Measurements from ENCODE around the gene EPHX1. TPM values are rescaled to one million over a fixed set of nuclear protein-coding genes. Genes with fewer than 3 reads are reported as not detected.

Gene EPHX1
- polyA plus RNA-seq, 4 donors = 7.6 to 39.1 (median 16.7) TPM

DNA sequence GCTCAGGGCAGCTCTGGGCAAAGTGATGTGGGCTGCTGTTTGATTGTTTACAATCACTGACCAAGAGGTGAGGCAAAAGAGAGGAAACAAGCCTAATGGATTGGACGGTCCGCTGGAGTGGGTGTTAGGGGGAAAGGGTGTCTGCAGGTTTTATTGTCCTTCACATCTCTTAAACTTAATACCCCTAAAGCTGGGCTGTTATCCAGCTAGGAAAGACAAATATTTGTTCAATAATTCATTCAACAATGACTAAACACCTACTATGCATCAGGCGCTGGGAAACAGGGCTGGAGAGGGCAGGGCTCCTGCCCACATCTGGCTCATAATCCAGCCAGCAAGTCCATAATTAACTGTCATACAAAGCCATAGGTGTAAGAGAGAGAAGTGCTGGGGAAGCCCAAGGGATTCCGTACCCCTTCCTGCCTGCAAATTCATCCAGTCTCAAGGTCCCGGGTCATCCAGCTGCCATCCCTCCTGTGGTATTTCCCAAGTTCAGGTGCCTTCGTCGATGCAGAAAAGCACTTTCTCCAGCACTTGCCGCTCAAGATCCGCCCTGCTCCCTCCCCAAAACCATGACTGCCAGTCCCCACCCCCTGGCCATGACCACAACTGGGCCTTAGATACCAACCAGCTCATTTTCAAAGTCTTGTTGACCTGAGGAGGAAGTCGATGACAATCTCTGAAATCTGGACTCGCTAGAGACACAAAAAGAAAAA, 61.6 kb downstream of the EPHX1 start:
- 69 to 79% (median 73%) methylated on average over 11 of the region's 11 CpGs for WGBS, 3 donors
- H3K27ac ChIP-seq (ENCODE audit: low read depth in 1 of 3, low read length in 2 of 3) = no peak overlapping the region

DNA sequence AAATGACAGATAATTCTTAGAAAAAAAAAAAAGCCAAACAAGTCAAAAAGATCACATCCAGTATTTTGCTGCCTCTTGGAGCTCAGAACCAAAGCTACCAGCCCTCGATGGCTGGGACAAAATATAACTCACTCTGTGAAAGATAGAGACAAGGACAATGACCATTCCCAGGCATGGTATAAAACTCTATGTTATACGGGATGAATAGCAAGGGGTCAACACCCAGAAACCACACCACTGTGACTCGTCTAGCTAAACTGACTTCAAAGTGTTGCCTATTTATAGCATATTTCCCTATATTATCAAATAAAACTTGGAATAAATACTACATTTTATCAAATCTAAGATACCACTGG, 62.1 kb downstream of the EPHX1 start:
- DNase-seq = no peak
- Histone ChIP-seq H3K4me3 (ENCODE audit: low read depth in 1 of 3, low read length in 3 of 3) (no peak overlapping the region), H3K9me3 (ENCODE audit: control insufficient read depth in 2 of 2, insufficient read depth in 1 of 2, low read depth in 1 of 2, low read length in 1 of 2) (no peaks in the 10 kb centered on the region), H3K27me3 (ENCODE audit: control insufficient read depth in 3 of 3, insufficient read depth in 3 of 3, low read length in 3 of 3) (no peaks in the 10 kb centered on the region), H3K27ac (ENCODE audit: low read depth in 1 of 3, low read length in 2 of 3) (no peak overlapping the region), H3K36me3 (ENCODE audit: control insufficient read depth in 3 of 3, insufficient read depth in 2 of 3, low read depth in 1 of 3, low read length in 3 of 3) (peaks cover 5 to 83% (median 13%) of the 10 kb centered on the region in 3 donors), H3K4me1 (ENCODE audit: control insufficient read depth in 3 of 3, insufficient read depth in 2 of 3, low read depth in 1 of 3, low read length in 2 of 3) (peaks cover 2 to 17% (median 7%) of the 10 kb centered on the region in 3 donors)
- no peak for FAIRE-seq
- 70 to 75% (median 72%) methylated on average over 3 of the region's 3 CpGs for WGBS, 3 donors

More for the DNA sequence above, 61.6 kb downstream of the EPHX1 start:
- Histone ChIP-seq H3K4me3 (ENCODE audit: low read depth in 1 of 3, low read length in 3 of 3) (no peak overlapping the region), H3K9me3 (ENCODE audit: control insufficient read depth in 2 of 2, insufficient read depth in 1 of 2, low read depth in 1 of 2, low read length in 1 of 2) (no peaks in the 10 kb centered on the region), H3K27me3 (ENCODE audit: control insufficient read depth in 3 of 3, insufficient read depth in 3 of 3, low read length in 3 of 3) (no peaks in the 10 kb centered on the region), H3K36me3 (ENCODE audit: control insufficient read depth in 3 of 3, insufficient read depth in 2 of 3, low read depth in 1 of 3, low read length in 3 of 3) (peaks cover 5 to 83% (median 13%) of the 10 kb centered on the region in 3 donors), H3K4me1 (ENCODE audit: control insufficient read depth in 3 of 3, insufficient read depth in 2 of 3, low read depth in 1 of 3, low read length in 2 of 3) (peaks cover 2 to 17% (median 7%) of the 10 kb centered on the region in 3 donors)
- no peak for FAIRE-seq
- DNase-seq = no peak

DNA sequence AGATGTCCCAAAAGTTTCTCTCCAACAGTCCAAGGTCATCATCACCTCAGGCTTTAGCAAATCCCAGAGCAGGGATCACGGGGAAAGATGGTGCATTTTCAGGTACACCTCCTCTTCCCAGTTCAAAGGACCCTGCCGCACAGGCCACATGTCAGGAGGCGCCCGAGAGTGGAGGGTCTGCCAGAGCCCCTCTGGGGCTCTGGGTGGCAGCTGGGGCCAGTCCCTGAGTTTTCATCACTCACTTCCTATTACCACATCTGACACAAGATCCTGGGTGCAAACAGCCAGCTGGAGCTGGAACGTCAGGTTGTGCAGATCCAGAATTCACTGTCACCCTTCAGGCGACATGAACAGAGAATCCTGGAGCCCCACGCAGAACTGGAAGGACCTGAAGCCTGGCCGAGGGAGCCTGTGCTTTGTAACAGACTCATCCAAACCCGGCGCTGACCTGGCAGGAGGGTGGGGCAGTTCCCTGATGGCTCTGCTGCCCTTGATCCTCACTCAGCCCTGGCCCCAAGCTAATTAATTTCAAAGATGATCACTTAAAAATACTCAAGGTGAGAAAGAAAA, 63.4 kb downstream of the EPHX1 start:
- H3K4me1 ChIP-seq (ENCODE audit: control insufficient read depth in 3 of 3, insufficient read depth in 2 of 3, low read depth in 1 of 3, low read length in 2 of 3) = peaks cover 5 to 31% (median 13%) of the 10 kb centered on the region in 3 donors

DNA sequence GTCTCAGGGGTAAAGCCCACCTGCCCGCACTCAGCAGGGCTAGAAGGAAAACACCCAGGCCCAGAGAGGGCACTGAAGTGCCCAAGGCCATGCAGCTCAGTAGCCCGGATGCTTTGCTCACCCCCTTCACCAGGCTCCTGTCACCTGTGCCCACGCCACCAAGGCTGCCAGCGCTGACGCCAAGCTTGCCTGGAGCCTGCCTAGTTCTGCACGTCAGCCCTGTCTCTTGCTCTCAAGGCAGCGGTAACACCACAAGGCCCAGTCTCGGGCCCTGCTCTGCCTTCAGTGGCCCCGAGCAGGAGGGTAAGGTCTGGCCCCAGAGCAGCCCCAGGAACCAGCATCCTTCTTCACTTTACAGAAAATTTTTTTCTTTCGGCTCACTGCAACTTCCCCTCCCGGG, 64.5 kb downstream of the EPHX1 start:
- 88 to 94% (median 93%) methylated on average over 11 of the region's 11 CpGs for WGBS, 3 donors
- no peaks in the 10 kb centered on the region for H3K27me3 ChIP-seq (ENCODE audit: control insufficient read depth in 3 of 3, insufficient read depth in 3 of 3, low read length in 3 of 3)
- peaks cover 5 to 41% (median 23%) of the 10 kb centered on the region in 3 donors for H3K4me1 ChIP-seq (ENCODE audit: control insufficient read depth in 3 of 3, insufficient read depth in 2 of 3, low read depth in 1 of 3, low read length in 2 of 3)
- FAIRE-seq (no peak), DNase-seq (no peak)
- peaks cover 2 to 90% (median 7%) of the 10 kb centered on the region in 3 donors for H3K36me3 ChIP-seq (ENCODE audit: control insufficient read depth in 3 of 3, insufficient read depth in 2 of 3, low read depth in 1 of 3, low read length in 3 of 3)
- H3K9me3 ChIP-seq (ENCODE audit: control insufficient read depth in 2 of 2, insufficient read depth in 1 of 2, low read depth in 1 of 2, low read length in 1 of 2) = no peaks in the 10 kb centered on the region
- H3K27ac ChIP-seq (ENCODE audit: low read depth in 1 of 3, low read length in 2 of 3) = no peak overlapping the region
- no peak overlapping the region for H3K4me3 ChIP-seq (ENCODE audit: low read depth in 1 of 3, low read length in 3 of 3)

More for the DNA sequence above, 63.4 kb downstream of the EPHX1 start:
- FAIRE-seq (no peak), DNase-seq (no peak)
- Histone ChIP-seq H3K27ac (ENCODE audit: low read depth in 1 of 3, low read length in 2 of 3) (no peak overlapping the region), H3K9me3 (ENCODE audit: control insufficient read depth in 2 of 2, insufficient read depth in 1 of 2, low read depth in 1 of 2, low read length in 1 of 2) (no peaks in the 10 kb centered on the region), H3K27me3 (ENCODE audit: control insufficient read depth in 3 of 3, insufficient read depth in 3 of 3, low read length in 3 of 3) (no peaks in the 10 kb centered on the region), H3K4me3 (ENCODE audit: low read depth in 1 of 3, low read length in 3 of 3) (no peak overlapping the region), H3K36me3 (ENCODE audit: control insufficient read depth in 3 of 3, insufficient read depth in 2 of 3, low read depth in 1 of 3, low read length in 3 of 3) (peaks cover 2 to 90% (median 13%) of the 10 kb centered on the region in 3 donors)
- 84 to 89% (median 85%) methylated on average over 10 of the region's 10 CpGs for WGBS, 3 donors

DNA sequence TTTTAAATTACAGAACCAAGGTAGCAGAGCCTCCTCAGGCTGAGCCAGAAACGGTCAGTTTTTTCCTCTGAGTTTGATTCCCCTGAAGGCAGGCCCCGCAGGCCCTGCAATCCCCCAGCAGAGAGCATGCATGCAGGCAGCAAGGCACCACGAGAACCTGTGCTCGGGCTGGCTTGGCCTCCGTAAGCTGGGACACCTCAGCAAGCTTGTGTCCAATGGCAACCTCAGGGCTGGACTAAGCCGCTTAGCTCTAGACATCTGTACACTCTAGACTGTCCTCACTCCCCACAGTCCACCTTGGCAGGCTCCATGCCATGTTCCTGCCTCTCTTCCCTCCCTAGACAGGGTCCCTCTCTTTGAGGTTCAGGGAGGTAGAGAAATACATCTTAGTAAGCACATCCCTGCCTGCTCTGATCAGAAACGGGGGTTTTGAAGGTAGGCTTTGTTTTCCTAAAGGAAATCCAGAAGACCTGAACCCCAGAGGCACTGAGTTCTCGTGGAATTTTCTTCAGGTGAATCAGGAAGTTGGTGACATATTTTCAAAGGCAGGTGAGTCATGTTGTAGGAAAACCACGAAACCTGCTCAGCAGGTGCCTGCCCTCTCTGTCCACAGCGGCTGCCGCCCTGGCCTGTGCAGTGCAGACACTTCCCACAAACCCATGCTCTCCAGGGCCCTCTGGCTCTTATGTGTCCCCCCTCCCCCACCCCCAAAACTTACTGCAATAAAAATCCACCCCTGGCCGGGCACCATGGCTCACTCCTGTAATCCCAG, 65.3 kb downstream of the EPHX1 start:
- Histone ChIP-seq H3K27me3 (ENCODE audit: control insufficient read depth in 3 of 3, insufficient read depth in 3 of 3, low read length in 3 of 3) (no peaks in the 10 kb centered on the region), H3K27ac (ENCODE audit: low read depth in 1 of 3, low read length in 2 of 3) (peak overlapping the region; percentile 86 to 87 (median 87)), H3K36me3 (ENCODE audit: control insufficient read depth in 3 of 3, insufficient read depth in 2 of 3, low read depth in 1 of 3, low read length in 3 of 3) (peaks cover 2 to 90% (median 7%) of the 10 kb centered on the region in 3 donors), H3K9me3 (ENCODE audit: control insufficient read depth in 2 of 2, insufficient read depth in 1 of 2, low read depth in 1 of 2, low read length in 1 of 2) (no peaks in the 10 kb centered on the region), H3K4me1 (ENCODE audit: control insufficient read depth in 3 of 3, insufficient read depth in 2 of 3, low read depth in 1 of 3, low read length in 2 of 3) (peaks cover 5 to 49% (median 27%) of the 10 kb centered on the region in 3 donors), H3K4me3 (ENCODE audit: low read depth in 1 of 3, low read length in 3 of 3) (no peak overlapping the region)
- 45 to 68% (median 59%) methylated on average over 12 of the region's 12 CpGs for WGBS, 3 donors
- FAIRE-seq (no peak), DNase-seq (peak; percentile 84 to 89)

DNA sequence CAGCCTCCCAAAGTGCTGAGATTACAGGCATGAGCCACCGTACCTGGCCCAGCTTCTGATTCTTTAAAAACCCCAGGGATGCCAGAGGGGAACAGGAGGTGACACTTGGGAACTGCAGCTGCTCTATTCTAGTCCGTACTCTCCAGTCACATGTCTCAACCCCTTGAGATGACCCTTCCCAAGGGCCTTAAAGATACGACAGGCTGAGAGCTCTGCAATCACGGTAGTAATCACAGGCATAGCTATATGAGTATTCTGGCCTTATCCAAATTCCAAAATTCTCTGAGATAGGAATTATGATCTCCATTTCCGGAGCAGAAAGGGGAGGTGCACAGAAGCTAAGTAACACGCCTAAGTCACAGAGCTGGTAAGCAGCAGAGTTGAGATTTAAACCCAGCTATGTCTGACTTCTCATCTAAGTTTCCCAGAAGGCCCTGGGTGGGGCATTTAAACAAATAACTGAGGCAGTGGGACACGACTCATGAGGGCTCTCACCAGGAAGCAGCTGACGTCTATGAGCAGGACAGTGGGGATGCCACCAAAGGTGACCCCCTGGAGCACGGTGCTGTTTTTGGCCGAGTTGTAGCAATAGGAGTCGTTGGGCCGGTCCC, 67.1 kb downstream of the EPHX1 start:
- H3K36me3 ChIP-seq (ENCODE audit: control insufficient read depth in 3 of 3, insufficient read depth in 2 of 3, low read depth in 1 of 3, low read length in 3 of 3) = peaks cover 0 to 76% (median 2%) of the 10 kb centered on the region in 3 donors
- peaks cover 8 to 62% (median 31%) of the 10 kb centered on the region in 3 donors for H3K4me1 ChIP-seq (ENCODE audit: control insufficient read depth in 3 of 3, insufficient read depth in 2 of 3, low read depth in 1 of 3, low read length in 2 of 3)
- FAIRE-seq (no peak), DNase-seq (peak in 1 of 2 donors; percentile 17)
- H3K27me3 ChIP-seq (ENCODE audit: control insufficient read depth in 3 of 3, insufficient read depth in 3 of 3, low read length in 3 of 3) = no peaks in the 10 kb centered on the region
- H3K4me3 ChIP-seq (ENCODE audit: low read depth in 1 of 3, low read length in 3 of 3) = no peak overlapping the region
- 26 to 60% (median 50%) methylated on average over 12 of the region's 12 CpGs for WGBS, 3 donors
- H3K9me3 ChIP-seq (ENCODE audit: control insufficient read depth in 2 of 2, insufficient read depth in 1 of 2, low read depth in 1 of 2, low read length in 1 of 2) = no peaks in the 10 kb centered on the region
- H3K27ac ChIP-seq (ENCODE audit: low read depth in 1 of 3, low read length in 2 of 3) = peak overlapping the region in 2 of 3 donors; percentile 1 to 90

DNA sequence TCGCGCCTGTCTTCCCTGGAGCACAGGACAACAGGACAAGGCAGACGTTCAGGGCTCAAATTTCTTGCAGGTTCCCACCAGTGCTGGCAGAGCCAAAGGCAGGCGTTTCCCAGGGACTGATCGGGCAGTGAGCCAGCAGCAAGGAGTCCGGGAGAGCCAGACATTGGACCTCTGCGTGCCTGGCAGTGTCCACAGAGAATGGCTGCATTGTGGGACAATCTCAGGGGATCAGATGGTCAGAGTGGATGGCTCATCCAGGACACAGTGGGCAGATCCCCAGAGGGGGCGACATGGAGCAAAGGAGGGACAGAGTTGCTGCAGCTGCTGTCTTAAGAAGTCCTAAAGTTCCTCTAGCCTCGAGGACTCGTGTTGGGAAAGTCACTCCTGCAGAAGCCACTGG, 67.7 kb downstream of the EPHX1 start:
- Histone ChIP-seq H3K9me3 (ENCODE audit: control insufficient read depth in 2 of 2, insufficient read depth in 1 of 2, low read depth in 1 of 2, low read length in 1 of 2) (no peaks in the 10 kb centered on the region), H3K27me3 (ENCODE audit: control insufficient read depth in 3 of 3, insufficient read depth in 3 of 3, low read length in 3 of 3) (no peaks in the 10 kb centered on the region), H3K36me3 (ENCODE audit: control insufficient read depth in 3 of 3, insufficient read depth in 2 of 3, low read depth in 1 of 3, low read length in 3 of 3) (peaks cover 0 to 74% (median 0%) of the 10 kb centered on the region in 3 donors), H3K27ac (ENCODE audit: low read depth in 1 of 3, low read length in 2 of 3) (peak overlapping the region in 2 of 3 donors; percentile 90 to 99), H3K4me3 (ENCODE audit: low read depth in 1 of 3, low read length in 3 of 3) (no peak overlapping the region), H3K4me1 (ENCODE audit: control insufficient read depth in 3 of 3, insufficient read depth in 2 of 3, low read depth in 1 of 3, low read length in 2 of 3) (peaks cover 8 to 62% (median 31%) of the 10 kb centered on the region in 3 donors)
- FAIRE-seq (no peak), DNase-seq (peak; percentile 58 to 77)
- 15 to 41% (median 27%) methylated on average over 10 of the region's 10 CpGs for WGBS, 3 donors

DNA sequence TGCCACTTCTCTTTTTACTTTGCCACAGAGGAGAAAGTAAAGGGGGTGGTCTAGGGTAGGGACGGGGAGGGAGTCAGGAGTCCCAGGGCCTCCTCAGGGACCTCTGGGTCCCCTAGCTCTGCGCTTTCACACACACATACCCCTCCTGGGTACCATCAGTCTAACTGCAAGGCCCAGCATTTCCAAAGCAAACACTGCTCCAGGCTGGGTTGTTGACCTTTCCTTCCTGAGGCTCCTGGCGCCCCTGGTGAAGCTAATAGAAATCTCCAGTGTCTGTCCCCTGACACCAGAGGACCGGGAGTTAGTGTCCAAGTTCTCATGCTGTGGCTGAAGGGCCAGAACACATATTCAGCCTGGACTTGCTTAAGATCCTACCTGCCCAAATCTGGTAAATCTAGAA, 68.4 kb downstream of the EPHX1 start:
- DNase-seq (peak; percentile 18 to 36), FAIRE-seq (no peak)
- peaks cover 8 to 62% (median 31%) of the 10 kb centered on the region in 3 donors for H3K4me1 ChIP-seq (ENCODE audit: control insufficient read depth in 3 of 3, insufficient read depth in 2 of 3, low read depth in 1 of 3, low read length in 2 of 3)

More for the DNA sequence above, 68.4 kb downstream of the EPHX1 start:
- 47 to 67% (median 50%) methylated on average over 3 to 4 of the region's 4 CpGs for WGBS, 3 donors
- H3K4me3 ChIP-seq (ENCODE audit: low read depth in 1 of 3, low read length in 3 of 3) = no peak overlapping the region
- peak overlapping the region in 2 of 3 donors; percentile 90 to 99 for H3K27ac ChIP-seq (ENCODE audit: low read depth in 1 of 3, low read length in 2 of 3)
- no peaks in the 10 kb centered on the region for H3K9me3 ChIP-seq (ENCODE audit: control insufficient read depth in 2 of 2, insufficient read depth in 1 of 2, low read depth in 1 of 2, low read length in 1 of 2)
- peaks cover 0 to 67% (median 0%) of the 10 kb centered on the region in 3 donors for H3K36me3 ChIP-seq (ENCODE audit: control insufficient read depth in 3 of 3, insufficient read depth in 2 of 3, low read depth in 1 of 3, low read length in 3 of 3)
- H3K27me3 ChIP-seq (ENCODE audit: control insufficient read depth in 3 of 3, insufficient read depth in 3 of 3, low read length in 3 of 3) = no peaks in the 10 kb centered on the region
